Hair follicular keratinocyte (primary cell): ENCODE measurements around the gene HPS3. TPM values are rescaled to one million over a fixed set of nuclear protein-coding genes. Genes with fewer than 3 reads are reported as not detected.

Source experiments
- total RNA-seq: library from RNA; depleted of rRNA; stranded (reverse); fragments of >200 nt; gene quantifications from 2 replicates; pipeline ENCODE4 v1.2.3, GENCODE V29; 2015

The HPS3 gene, protein sequence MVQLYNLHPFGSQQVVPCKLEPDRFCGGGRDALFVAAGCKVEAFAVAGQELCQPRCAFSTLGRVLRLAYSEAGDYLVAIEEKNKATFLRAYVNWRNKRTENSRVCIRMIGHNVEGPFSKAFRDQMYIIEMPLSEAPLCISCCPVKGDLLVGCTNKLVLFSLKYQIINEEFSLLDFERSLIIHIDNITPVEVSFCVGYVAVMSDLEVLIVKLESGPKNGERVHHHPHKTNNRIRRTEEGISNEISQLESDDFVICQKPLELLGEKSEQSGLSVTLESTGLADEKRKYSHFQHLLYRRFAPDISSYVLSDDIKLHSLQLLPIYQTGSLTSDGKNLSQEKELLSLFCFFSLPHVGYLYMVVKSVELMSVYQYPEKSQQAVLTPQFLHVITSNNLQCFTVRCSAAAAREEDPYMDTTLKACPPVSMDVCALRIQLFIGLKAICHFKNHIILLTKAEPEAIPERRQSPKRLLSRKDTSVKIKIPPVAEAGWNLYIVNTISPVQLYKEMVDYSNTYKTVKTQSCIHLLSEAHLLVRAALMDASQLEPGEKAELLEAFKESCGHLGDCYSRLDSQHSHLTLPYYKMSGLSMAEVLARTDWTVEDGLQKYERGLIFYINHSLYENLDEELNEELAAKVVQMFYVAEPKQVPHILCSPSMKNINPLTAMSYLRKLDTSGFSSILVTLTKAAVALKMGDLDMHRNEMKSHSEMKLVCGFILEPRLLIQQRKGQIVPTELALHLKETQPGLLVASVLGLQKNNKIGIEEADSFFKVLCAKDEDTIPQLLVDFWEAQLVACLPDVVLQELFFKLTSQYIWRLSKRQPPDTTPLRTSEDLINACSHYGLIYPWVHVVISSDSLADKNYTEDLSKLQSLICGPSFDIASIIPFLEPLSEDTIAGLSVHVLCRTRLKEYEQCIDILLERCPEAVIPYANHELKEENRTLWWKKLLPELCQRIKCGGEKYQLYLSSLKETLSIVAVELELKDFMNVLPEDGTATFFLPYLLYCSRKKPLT
- total RNA-seq: 11.5 and 12.7 TPM in 2 replicates

DNA sequence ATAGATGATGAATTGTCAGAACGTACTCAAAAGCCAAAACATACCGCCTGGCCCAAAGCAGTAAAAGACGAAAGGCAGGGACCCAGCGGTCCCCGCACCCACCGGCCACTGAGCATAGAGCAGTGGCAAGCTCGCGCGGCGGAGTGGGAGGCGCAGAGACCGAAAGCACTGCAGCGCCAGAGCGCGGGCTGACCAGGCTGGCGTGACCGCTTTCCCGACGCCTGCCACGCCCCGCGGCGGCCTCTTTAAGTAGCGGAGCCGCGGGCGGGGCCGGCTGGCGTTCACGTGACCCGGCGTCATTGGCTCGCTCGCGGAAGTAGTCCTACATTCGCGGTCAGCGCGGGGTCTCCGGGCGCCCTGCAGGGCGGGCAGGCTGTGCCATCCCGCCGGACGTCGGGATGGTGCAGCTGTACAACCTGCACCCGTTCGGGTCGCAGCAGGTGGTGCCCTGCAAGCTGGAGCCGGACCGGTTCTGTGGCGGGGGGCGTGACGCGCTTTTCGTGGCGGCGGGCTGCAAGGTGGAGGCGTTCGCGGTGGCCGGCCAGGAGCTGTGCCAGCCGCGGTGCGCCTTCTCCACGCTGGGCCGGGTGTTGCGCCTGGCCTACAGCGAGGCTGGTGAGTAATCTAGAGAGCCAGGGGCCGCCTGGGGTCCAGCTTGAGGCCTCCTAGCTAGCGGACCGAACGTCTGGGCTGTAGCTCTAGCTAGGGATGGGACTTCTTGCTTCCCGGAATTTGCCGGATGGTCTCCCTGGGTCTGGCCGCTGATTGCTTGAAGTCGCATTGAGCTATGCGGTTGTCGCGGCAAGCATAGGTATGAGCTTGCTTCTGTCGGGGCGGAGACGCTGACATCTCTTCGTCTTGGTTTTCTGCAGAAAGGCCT is at the start of gene HPS3:
Gene HPS3 (plus strand): TSS at position 313 of the 880 bp plus-strand sequence. CDS start 86 bp downstream, at position 399.

DNA sequence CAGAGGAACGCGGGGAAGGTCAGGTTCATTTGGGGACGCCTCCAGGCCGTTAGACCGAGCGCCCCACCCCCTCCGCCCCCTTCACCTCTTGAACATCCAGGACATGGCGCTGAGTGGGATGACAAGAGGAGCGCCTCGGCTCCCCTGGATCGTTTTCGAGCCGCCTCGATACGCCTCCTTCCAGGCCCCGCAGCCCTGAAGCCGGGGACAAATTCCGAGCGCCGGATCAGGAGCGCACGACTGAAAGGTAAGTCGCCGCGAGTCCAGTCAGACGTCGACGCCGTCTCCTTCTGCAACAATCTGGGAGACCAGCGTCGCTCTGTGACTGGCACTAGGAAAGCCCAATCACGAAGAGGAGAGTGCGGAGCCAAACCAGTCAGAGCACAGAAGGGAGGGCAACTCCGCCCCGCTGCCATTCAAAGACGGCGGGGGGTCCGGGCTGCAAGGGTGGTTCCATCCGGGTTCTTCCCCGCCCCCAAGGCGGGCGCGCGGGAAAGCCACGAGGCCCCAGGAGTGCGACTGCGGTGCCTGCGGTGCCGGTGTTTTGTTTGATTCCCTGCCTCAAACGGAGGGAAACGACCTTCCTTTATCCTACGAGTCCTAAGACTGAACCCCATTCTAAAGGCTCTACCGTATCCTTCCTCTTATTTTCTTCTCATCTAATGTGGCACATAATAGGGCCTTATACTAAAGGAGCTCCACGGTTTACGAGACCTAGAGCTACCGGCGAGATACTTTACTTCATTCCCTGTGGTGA is 43.0 kb upstream of the HPS3 start, which contains the start of gene HLTF:
Gene HLTF (minus strand): TSS at position 302 of the 757 bp plus-strand sequence. CDS start 197 bp downstream, at position 105.

DNA sequence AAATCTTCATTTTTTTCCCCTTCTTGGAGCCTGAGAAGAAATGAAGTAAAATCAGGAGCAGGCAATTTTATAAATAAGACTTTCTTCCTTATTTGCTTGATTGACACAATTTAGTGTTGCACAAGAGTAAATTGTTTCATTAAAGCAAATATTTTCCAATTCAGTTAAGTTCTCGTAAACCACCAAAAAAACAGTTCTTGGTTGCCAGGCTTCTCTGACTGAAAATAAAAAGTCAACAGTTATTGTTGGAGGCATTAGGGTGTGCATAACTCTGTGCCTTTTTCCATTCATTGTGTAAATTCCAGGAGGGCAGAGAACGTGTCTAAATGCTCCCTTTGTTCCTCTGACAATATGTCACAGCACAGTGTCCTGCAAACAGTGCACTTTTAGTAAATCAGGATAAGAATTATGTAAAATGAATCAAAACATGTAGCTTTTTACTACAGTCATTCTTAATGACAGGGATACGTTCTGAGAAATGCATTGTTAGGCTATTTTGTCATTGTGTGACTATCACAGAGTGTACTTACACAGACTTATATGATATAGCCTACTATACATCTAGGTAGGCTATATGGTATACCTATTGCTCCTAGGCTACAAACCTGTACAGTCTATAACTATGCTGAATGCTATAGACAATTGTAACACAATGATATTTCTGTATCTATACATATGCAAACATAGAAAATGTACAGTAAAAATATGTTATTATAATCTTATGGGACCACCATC is 92.5 kb downstream of the HPS3 start, which contains the start of gene CP:
Gene CP (minus strand): TSS at position 47 of the 735 bp plus-strand sequence. CDS start 37 bp downstream, at position 10.

Other genes starting within 250 kb of the HPS3 start
- 23.5 and 30.2 TPM in 2 replicates for gene GYG1, start 138.1 kb upstream of the HPS3 start, total RNA-seq
- gene HLTF, start 43.1 kb upstream of the HPS3 start, total RNA-seq: 14.2 and 24.1 TPM in 2 replicates
- gene CP, start 92.2 kb downstream of the HPS3 start, total RNA-seq: not detected in 2 replicates
- 0.46 TPM in 1 of 2 replicates, not detected in the other for gene TM4SF18, start 204.0 kb downstream of the HPS3 start, total RNA-seq
- gene TM4SF1, start 248.0 kb downstream of the HPS3 start, total RNA-seq: 154 and 265 TPM in 2 replicates